ENCODE results near the gene MN1. TPM values are rescaled to one million over a fixed set of nuclear protein-coding genes. Genes with fewer than 3 reads are reported as not detected.

Gene MN1
- total RNA-seq, 2 experiments from 2014 or later = 0.27 to 0.28 TPM

GRCh38 chr22:27834364-27835185, 33.0 kb upstream of the MN1 start:
- CTCF ChIA-PET = interaction anchor here (0.5 kb wide), 1 partner anchor 1753 kb away, joined by 3 read pairs; no protein-coding TSS in a partner anchor
- no peaks in the 10 kb centered on the region for H3K4me1 ChIP-seq (ENCODE audit: insufficient read depth, low read length)
- H3K4me3 ChIP-seq (ENCODE audit: low read length) = no peak overlapping the region
- no peaks in the 10 kb centered on the region for H3K27me3 ChIP-seq (ENCODE audit: control insufficient read depth in 1 of 2, insufficient read depth in 2 of 2, low read length in 2 of 2)
- POLR2A ChIA-PET = no interaction called here
- intact Hi-C loops (cut with DNase I, micrococcal nuclease) = no loop called here
- Mint-ChIP-seq H3K36me3 (ENCODE audit: low read depth) (peaks cover 7% of the 10 kb centered on the region), H3K9me3 (peaks cover 7% of the 10 kb centered on the region), H3K27me3 (no peaks in the 10 kb centered on the region), H3K4me3 (no peak overlapping the region), H3K4me1 (ENCODE audit: low read depth) (peaks cover 14% of the 10 kb centered on the region), H3K27ac (no peak overlapping the region)
- ATAC-seq (ENCODE audit: poor library complexity) (no peak), DNase-seq (no peak)
- no peak for TF ChIP-seq CTCF (IDR thresholded peaks at IDR 0.05)
- peaks cover 0 to 4% of the 10 kb centered on the region in 2 experiments for H3K9me3 ChIP-seq (ENCODE audit: control insufficient read depth in 1 of 2, insufficient read depth in 1 of 2, low read length in 2 of 2)
- H3K36me3 ChIP-seq (ENCODE audit: insufficient read depth, low read length) = no peaks in the 10 kb centered on the region
- no peak overlapping the region for H3K27ac ChIP-seq (ENCODE audit: low read depth in 1 of 2, low read length in 2 of 2)

- peaks cover 7% of the 10 kb centered on the region for H3K36me3 Mint-ChIP-seq (ENCODE audit: low read depth)
- Histone ChIP-seq H3K27ac (ENCODE audit: low read depth in 1 of 2, low read length in 2 of 2) (no peak overlapping the region), H3K36me3 (ENCODE audit: insufficient read depth, low read length) (no peaks in the 10 kb centered on the region), H3K27me3 (ENCODE audit: control insufficient read depth in 1 of 2, insufficient read depth in 2 of 2, low read length in 2 of 2) (no peaks in the 10 kb centered on the region), H3K9me3 (ENCODE audit: control insufficient read depth in 1 of 2, insufficient read depth in 1 of 2, low read length in 2 of 2) (no peaks in the 10 kb centered on the region), H3K4me3 (ENCODE audit: low read length) (no peak overlapping the region), H3K4me1 (ENCODE audit: insufficient read depth, low read length) (no peaks in the 10 kb centered on the region)
- POLR2A ChIA-PET = no interaction called here
- peaks cover 7% of the 10 kb centered on the region for H3K9me3 Mint-ChIP-seq
- no peak for DNase-seq
- TF ChIP-seq CTCF (IDR thresholded peaks at IDR 0.05) = no peak
- CTCF ChIA-PET = no interaction called here
- ATAC-seq (ENCODE audit: poor library complexity) = no peak
- no peaks in the 10 kb centered on the region for H3K27me3 Mint-ChIP-seq
- no peak overlapping the region for H3K4me3 Mint-ChIP-seq
- intact Hi-C loops (cut with DNase I, micrococcal nuclease) = no loop called here
- peaks cover 14% of the 10 kb centered on the region for H3K4me1 Mint-ChIP-seq (ENCODE audit: low read depth)
- H3K27ac Mint-ChIP-seq = no peak overlapping the region
Measured at GRCh38 chr22:27833803-27834202, 32.2 kb upstream of the MN1 start.

GRCh38 chr22:27832606-27833005, 31.1 kb upstream of the MN1 start:
- Histone ChIP-seq H3K27me3 (ENCODE audit: control insufficient read depth in 1 of 2, insufficient read depth in 2 of 2, low read length in 2 of 2) (no peaks in the 10 kb centered on the region), H3K27ac (ENCODE audit: low read depth in 1 of 2, low read length in 2 of 2) (no peak overlapping the region), H3K36me3 (ENCODE audit: insufficient read depth, low read length) (no peaks in the 10 kb centered on the region), H3K9me3 (ENCODE audit: control insufficient read depth in 1 of 2, insufficient read depth in 1 of 2, low read length in 2 of 2) (no peaks in the 10 kb centered on the region), H3K4me1 (ENCODE audit: insufficient read depth, low read length) (no peaks in the 10 kb centered on the region), H3K4me3 (ENCODE audit: low read length) (no peak overlapping the region)
- no peak for TF ChIP-seq CTCF (IDR thresholded peaks at IDR 0.05)
- no peak for ATAC-seq (ENCODE audit: poor library complexity)
- H3K27ac Mint-ChIP-seq = no peak overlapping the region
- DNase-seq = no peak
- CTCF ChIA-PET = no interaction called here
- peaks cover 14% of the 10 kb centered on the region for H3K4me1 Mint-ChIP-seq (ENCODE audit: low read depth)
- H3K4me3 Mint-ChIP-seq = no peak overlapping the region
- H3K9me3 Mint-ChIP-seq = peaks cover 3% of the 10 kb centered on the region
- H3K27me3 Mint-ChIP-seq = no peaks in the 10 kb centered on the region
- intact Hi-C loops (cut with DNase I, micrococcal nuclease) = no loop called here
- POLR2A ChIA-PET = no interaction called here
- H3K36me3 Mint-ChIP-seq (ENCODE audit: low read depth) = peaks cover 2% of the 10 kb centered on the region
